Astrocyte (in vitro differentiated cells and primary cell): ENCODE measurements around the gene MTFP1. TPM values are rescaled to one million over a fixed set of nuclear protein-coding genes. Genes with fewer than 3 reads are reported as not detected.
"Not testable (repeated sequence)": the region's sequence is repeated elsewhere in the genome, so short reads cannot be mapped to it uniquely, and the experiment has no call there.

Experiments
- DNase-seq: peaks from one replicate; pipeline ENCODE4 v3.0.0-alpha.2; 2010; ENCODE audit warnings: low read depth
- FAIRE-seq: peaks from 2 replicates; lab custom pipeline; 2011; peaks lifted over from hg19 to GRCh38; lab: Jason Lieb, UNC
- H2AFZ ChIP-seq: 2 replicates; pipeline ENCODE4 v1.6.0; 2012; ENCODE audit warnings: low read depth, low read length, inconsistent platforms
- H3K27ac ChIP-seq: 2 replicates; pipeline ENCODE4 v1.5.1; 2011; ENCODE audit warnings: low read depth, low read length, inconsistent platforms
- H3K27me3 ChIP-seq: 2 replicates; pipeline ENCODE4 v1.6.0; 2011; ENCODE audit warnings: low read length, inconsistent platforms; ENCODE audit not compliant: insufficient read depth
- H3K36me3 ChIP-seq: 2 replicates; pipeline ENCODE4 v1.5.1; 2011; ENCODE audit warnings: low read length, inconsistent platforms; ENCODE audit not compliant: insufficient read depth
- H3K4me1 ChIP-seq: 2 replicates; pipeline ENCODE4 v1.5.1; 2011; ENCODE audit warnings: low read length, inconsistent platforms; ENCODE audit not compliant: insufficient read depth
- H3K4me2 ChIP-seq: 2 replicates; pipeline ENCODE4 v1.6.0; 2012; ENCODE audit warnings: low read length, inconsistent platforms
- H3K4me3 ChIP-seq: 2 replicates; pipeline ENCODE4 v1.5.1; 2011; ENCODE audit warnings: low read depth, mild to moderate bottlenecking, low read length, inconsistent platforms; ENCODE audit not compliant: insufficient read depth
- H3K79me2 ChIP-seq: 2 replicates; pipeline ENCODE4 v1.6.0; 2012; ENCODE audit warnings: mild to moderate bottlenecking, low read length, inconsistent platforms; ENCODE audit not compliant: insufficient read depth
- H3K9ac ChIP-seq: 2 replicates; pipeline ENCODE4 v1.6.0; 2012; ENCODE audit warnings: mild to moderate bottlenecking, low read length, inconsistent platforms
- H3K9me3 ChIP-seq: 2 replicates; pipeline ENCODE4 v1.5.1; 2012; ENCODE audit warnings: low read depth, mild to moderate bottlenecking, low read length, inconsistent platforms; ENCODE audit not compliant: insufficient read depth
- H4K20me1 ChIP-seq: 2 replicates; pipeline ENCODE4 v1.6.0; 2012; ENCODE audit warnings: low read length, inconsistent platforms; ENCODE audit not compliant: insufficient read depth
- H3K27ac Mint-ChIP-seq: one replicate; pipeline ENCODE4 v1.8.0; 2021; ENCODE audit warnings: mild to moderate bottlenecking, mixed read lengths; ENCODE audit not compliant: unreplicated experiment
- H3K27me3 Mint-ChIP-seq: one replicate; pipeline ENCODE4 v1.8.0; 2021; ENCODE audit warnings: low read depth, mixed read lengths; ENCODE audit not compliant: unreplicated experiment
- H3K36me3 Mint-ChIP-seq: one replicate; pipeline ENCODE4 v1.8.0; 2021; ENCODE audit warnings: low read depth, mixed read lengths; ENCODE audit not compliant: unreplicated experiment
- H3K4me1 Mint-ChIP-seq: one replicate; pipeline ENCODE4 v1.8.0; 2021; ENCODE audit warnings: low read depth, mixed read lengths; ENCODE audit not compliant: unreplicated experiment
- H3K4me3 Mint-ChIP-seq: one replicate; pipeline ENCODE4 v1.8.0; 2021; ENCODE audit warnings: mild to moderate bottlenecking, moderate library complexity, mixed read lengths; ENCODE audit not compliant: unreplicated experiment
- H3K9me3 Mint-ChIP-seq: one replicate; pipeline ENCODE4 v1.8.0; 2021; ENCODE audit warnings: mild to moderate bottlenecking, mixed read lengths; ENCODE audit not compliant: unreplicated experiment
- CTCF ChIP-seq: IDR thresholded peaks from 2 replicates; pipeline ENCODE4 v1.5.1; 2011; ENCODE audit warnings: low read depth, mild to moderate bottlenecking, inconsistent platforms, low read length, moderate library complexity; ENCODE audit not compliant: insufficient read depth
- EZH2 ChIP-seq: IDR thresholded peaks from 2 replicates; pipeline ENCODE4 v1.6.1; 2012; ENCODE audit warnings: mild to moderate bottlenecking, low read length, inconsistent platforms; ENCODE audit not compliant: insufficient read depth
- total RNA-seq: library from RNA; stranded (reverse); gene quantifications from 2 replicates; pipeline ENCODE4 v1.2.1, GENCODE V29; 2021

Gene MTFP1
- total RNA-seq, 1 donor from 2014 or later = 13.0 TPM

DNA sequence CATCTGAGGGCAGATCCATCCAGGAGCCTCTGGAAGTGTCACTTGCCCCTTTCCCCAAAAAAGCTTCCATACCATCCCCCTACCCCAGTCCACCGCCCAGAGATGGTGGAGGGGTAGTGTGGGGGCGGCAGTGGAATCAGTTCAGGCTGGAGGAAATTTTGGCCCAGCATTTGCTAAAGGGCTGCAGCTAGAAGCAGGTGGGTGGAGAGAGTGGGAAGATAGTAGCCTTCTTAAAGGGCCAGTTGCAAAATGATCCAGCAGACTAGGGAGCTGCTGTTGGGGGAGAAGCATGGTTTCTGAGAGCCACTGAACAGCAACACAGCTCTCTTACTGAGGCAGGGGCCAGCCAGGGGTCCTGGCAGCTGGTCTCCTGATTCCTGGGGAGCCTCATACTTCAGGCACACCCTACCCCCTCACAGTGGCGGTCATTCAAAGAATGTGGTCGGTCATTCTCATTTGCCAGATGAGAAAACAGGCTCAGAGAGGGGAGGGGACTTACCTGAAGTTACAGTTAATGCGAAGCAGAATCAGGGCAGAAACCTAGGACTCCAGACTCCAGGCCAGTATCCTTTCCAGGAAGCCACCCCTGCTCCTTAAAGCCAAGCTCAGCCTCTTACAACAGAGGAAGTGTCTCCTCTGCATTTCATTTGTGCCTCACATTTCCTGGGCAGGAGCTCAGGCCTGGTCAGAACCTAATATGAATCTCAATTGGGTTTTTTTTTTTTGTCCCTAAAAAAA, 23.4 kb upstream of the MTFP1 start:
- H3K9ac ChIP-seq = peak overlapping the region; percentile 4

GRCh38 chr22:30402766-30403104, 22.8 kb upstream of the MTFP1 start:
- not testable (repeated sequence) for H3K4me3 Mint-ChIP-seq, H3K27ac Mint-ChIP-seq, DNase-seq, H3K9me3 ChIP-seq, H3K9me3 Mint-ChIP-seq, H3K4me2 ChIP-seq, H3K4me3 ChIP-seq, FAIRE-seq, H3K27me3 Mint-ChIP-seq, H2AFZ ChIP-seq, H3K9ac ChIP-seq, H3K27ac ChIP-seq, H3K27me3 ChIP-seq
- H4K20me1 ChIP-seq = peaks cover 71% of the 10 kb centered on the region
- peaks cover 72% of the 10 kb centered on the region for H3K79me2 ChIP-seq
- peaks cover 13% of the 10 kb centered on the region for H3K4me1 ChIP-seq
- peaks cover 16% of the 10 kb centered on the region for H3K4me1 Mint-ChIP-seq
- peaks cover 21% of the 10 kb centered on the region for H3K36me3 ChIP-seq
- peaks cover 16% of the 10 kb centered on the region for H3K36me3 Mint-ChIP-seq

More for the DNA sequence above, 23.4 kb upstream of the MTFP1 start:
- Mint-ChIP-seq H3K4me3 (peak overlapping the region; percentile 20), H3K27ac (no peak overlapping the region), H3K4me1 (peaks cover 17% of the 10 kb centered on the region), H3K36me3 (peaks cover 16% of the 10 kb centered on the region), H3K27me3 (no peaks in the 10 kb centered on the region), H3K9me3 (no peaks in the 10 kb centered on the region)
- Histone ChIP-seq H3K4me1 (peaks cover 16% of the 10 kb centered on the region), H3K79me2 (peaks cover 76% of the 10 kb centered on the region), H3K36me3 (peaks cover 16% of the 10 kb centered on the region), H3K27ac (no peak overlapping the region), H3K4me3 (no peak overlapping the region), H3K4me2 (peak overlapping the region; percentile 38), H3K27me3 (no peaks in the 10 kb centered on the region), H4K20me1 (peaks cover 76% of the 10 kb centered on the region), H3K9me3 (no peaks in the 10 kb centered on the region), H2AFZ (no peak overlapping the region)
- TF ChIP-seq CTCF = no peak
- no peak for TF ChIP-seq EZH2
- DNase-seq (no peak), FAIRE-seq (no peak)

- Histone ChIP-seq H3K9ac (no peak overlapping the region), H2AFZ (no peak overlapping the region), H3K79me2 (peaks cover 57% of the 10 kb centered on the region), H3K9me3 (no peaks in the 10 kb centered on the region), H3K4me1 (peaks cover 13% of the 10 kb centered on the region), H3K4me3 (no peak overlapping the region), H3K36me3 (peaks cover 35% of the 10 kb centered on the region), H3K4me2 (no peak overlapping the region), H3K27me3 (no peaks in the 10 kb centered on the region), H3K27ac (no peak overlapping the region), H4K20me1 (peaks cover 56% of the 10 kb centered on the region)
- DNase-seq = no peak
- peaks cover 19% of the 10 kb centered on the region for H3K4me1 Mint-ChIP-seq
- H3K36me3 Mint-ChIP-seq = peaks cover 16% of the 10 kb centered on the region
- H3K9me3 Mint-ChIP-seq = no peaks in the 10 kb centered on the region
- no peak for TF ChIP-seq EZH2
- TF ChIP-seq CTCF = no peak
- H3K27ac Mint-ChIP-seq = peak overlapping the region; percentile 9
- no peaks in the 10 kb centered on the region for H3K27me3 Mint-ChIP-seq
- no peak for FAIRE-seq
- no peak overlapping the region for H3K4me3 Mint-ChIP-seq
These were observed 21.3 kb upstream of the MTFP1 start for GRCh38 chr22:30404307-30404706.
